OCI-LY3 (cell line): Measurements from ENCODE around the gene CELF4.

Source experiments
- EZH2phosphoT487 ChIP-seq: fragments of 200-600 bp; shearing (Covaris generic); IDR thresholded peaks from 2 replicates; pipeline ENCODE4 v1.6.1; 2018; ENCODE audit warnings: antibody characterized with exemption, mixed run types, low read depth
- TF ChIP-seq, protein P1 (sequence below): fragments of 200-600, 300-600 bp; sonication (generic); IDR thresholded peaks from 2 replicates; pipeline ENCODE4 v1.5.1; 2014; ENCODE audit warnings: antibody characterized with exemption, low read length, low read depth

DNA sequence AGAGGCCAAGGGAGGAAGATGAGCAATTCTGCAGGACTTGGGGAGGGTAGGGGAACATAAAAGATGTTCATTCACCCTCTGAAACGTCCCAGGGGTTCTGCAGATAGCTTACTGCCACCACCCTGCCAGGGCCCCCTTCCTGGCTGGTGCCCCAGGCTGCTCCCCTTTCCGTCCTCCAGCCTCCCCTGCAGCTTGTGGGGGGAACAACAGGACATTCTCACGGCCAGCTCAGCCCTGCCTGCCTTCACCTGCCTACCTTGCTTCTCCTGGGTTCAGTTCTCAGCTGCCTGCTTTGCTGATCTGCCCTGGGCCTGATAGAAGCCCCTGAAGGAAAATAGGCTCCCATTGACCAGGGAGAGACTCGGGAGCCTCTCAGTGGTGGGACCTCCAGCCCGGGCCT, 251.1 kb downstream of the CELF4 start:
- TF ChIP-seq, protein P1, sequence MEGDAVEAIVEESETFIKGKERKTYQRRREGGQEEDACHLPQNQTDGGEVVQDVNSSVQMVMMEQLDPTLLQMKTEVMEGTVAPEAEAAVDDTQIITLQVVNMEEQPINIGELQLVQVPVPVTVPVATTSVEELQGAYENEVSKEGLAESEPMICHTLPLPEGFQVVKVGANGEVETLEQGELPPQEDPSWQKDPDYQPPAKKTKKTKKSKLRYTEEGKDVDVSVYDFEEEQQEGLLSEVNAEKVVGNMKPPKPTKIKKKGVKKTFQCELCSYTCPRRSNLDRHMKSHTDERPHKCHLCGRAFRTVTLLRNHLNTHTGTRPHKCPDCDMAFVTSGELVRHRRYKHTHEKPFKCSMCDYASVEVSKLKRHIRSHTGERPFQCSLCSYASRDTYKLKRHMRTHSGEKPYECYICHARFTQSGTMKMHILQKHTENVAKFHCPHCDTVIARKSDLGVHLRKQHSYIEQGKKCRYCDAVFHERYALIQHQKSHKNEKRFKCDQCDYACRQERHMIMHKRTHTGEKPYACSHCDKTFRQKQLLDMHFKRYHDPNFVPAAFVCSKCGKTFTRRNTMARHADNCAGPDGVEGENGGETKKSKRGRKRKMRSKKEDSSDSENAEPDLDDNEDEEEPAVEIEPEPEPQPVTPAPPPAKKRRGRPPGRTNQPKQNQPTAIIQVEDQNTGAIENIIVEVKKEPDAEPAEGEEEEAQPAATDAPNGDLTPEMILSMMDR: no peak
- TF ChIP-seq EZH2phosphoT487: no peak
